Upper lobe of left lung (tissue), 4 donors: ENCODE data around the gene SRGAP2B.
"Not testable (repeated sequence)": the region's sequence is repeated elsewhere in the genome, so short reads cannot be mapped to it uniquely, and the experiment has no call there.

Experiments used
- EP300 ChIP-seq, 4 donors: sonication (generic); formaldehyde crosslinking; IDR thresholded peaks; one replicate each; pipeline ENCODE4 v1.5.1; 2017; ENCODE audit warnings: antibody characterized with exemption in 4 of 4, control low read depth in 2 of 4
- POLR2A ChIP-seq, 4 donors: fragments of 450-650 bp; IDR thresholded peaks; one replicate each; pipeline ENCODE4 v1.5.1; 2016 to 2017; ENCODE audit warnings: antibody characterized with exemption in 4 of 4, mild to moderate bottlenecking in 2 of 4
- POLR2AphosphoS5 ChIP-seq, 2 donors: sonication (generic); formaldehyde crosslinking; IDR thresholded peaks; one replicate each; pipeline ENCODE4 v1.5.1; 2017; ENCODE audit warnings: antibody characterized with exemption in 2 of 2
- TF ChIP-seq, protein P1 (sequence below), 6 experiments: fragments of 450-650 bp in 4 of 6; fragments of 200-600 bp in 2 of 6; sonication (generic) in 2 of 6; IDR thresholded peaks; one replicate each; pipeline ENCODE4 v1.5.1; 2016 to 2019; ENCODE audit warnings: antibody characterized with exemption in 6 of 6

GRCh38 chr1:144947495-144947894 lies 147.6 kb downstream of the SRGAP2B start:
- TF ChIP-seq, protein P1, sequence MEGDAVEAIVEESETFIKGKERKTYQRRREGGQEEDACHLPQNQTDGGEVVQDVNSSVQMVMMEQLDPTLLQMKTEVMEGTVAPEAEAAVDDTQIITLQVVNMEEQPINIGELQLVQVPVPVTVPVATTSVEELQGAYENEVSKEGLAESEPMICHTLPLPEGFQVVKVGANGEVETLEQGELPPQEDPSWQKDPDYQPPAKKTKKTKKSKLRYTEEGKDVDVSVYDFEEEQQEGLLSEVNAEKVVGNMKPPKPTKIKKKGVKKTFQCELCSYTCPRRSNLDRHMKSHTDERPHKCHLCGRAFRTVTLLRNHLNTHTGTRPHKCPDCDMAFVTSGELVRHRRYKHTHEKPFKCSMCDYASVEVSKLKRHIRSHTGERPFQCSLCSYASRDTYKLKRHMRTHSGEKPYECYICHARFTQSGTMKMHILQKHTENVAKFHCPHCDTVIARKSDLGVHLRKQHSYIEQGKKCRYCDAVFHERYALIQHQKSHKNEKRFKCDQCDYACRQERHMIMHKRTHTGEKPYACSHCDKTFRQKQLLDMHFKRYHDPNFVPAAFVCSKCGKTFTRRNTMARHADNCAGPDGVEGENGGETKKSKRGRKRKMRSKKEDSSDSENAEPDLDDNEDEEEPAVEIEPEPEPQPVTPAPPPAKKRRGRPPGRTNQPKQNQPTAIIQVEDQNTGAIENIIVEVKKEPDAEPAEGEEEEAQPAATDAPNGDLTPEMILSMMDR (IDR thresholded peaks at IDR 0.05) = not testable (repeated sequence)
- not testable (repeated sequence) for TF ChIP-seq POLR2A, EP300, POLR2AphosphoS5 (IDR thresholded peaks at IDR 0.05)
